ENCODE data around the gene RERE.
A peak's percentile ranks its signal among the peaks of the same experiment; 100 is the strongest.

RERE gene

DNA sequence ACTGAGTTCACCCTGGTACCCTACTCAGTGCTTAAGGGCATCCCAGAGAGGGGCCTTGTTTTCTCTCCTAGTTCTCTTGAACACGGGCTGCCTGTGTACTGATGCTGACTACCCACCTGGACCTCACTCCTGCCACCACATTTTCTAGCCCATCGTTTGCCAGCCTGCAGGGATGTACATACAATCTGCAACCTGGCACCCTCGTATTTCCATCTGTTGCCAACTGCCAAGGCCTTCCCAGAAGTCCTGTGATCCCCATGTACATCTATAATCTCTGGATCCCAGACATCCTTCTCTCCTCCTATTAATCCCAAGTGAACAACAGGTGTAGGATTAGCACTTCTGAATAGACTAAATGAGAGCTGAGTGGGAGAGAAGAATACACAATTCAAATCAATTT lies 287.5 kb downstream of the RERE start:
- no peak overlapping the region for H3K4me2 ChIP-seq (ENCODE audit: insufficient read depth, low read length)
- no peak overlapping the region for H3K27ac ChIP-seq (ENCODE audit: low read length)
- ATAC-seq (ENCODE audit: insufficient read depth, low read depth) (no peak), DNase-seq (no peak)
- H4K20me1 ChIP-seq (ENCODE audit: insufficient read depth, low read length), result no peaks in the 10 kb centered on the region
- no peak overlapping the region for H2AFZ ChIP-seq (ENCODE audit: low read depth, low read length)
- TF ChIP-seq CTCF (IDR thresholded peaks at IDR 0.05; ENCODE audit: borderline replicate concordance, extremely low read depth, low read length, poor library complexity, severe bottlenecking) (no peak), EZH2 (IDR thresholded peaks at IDR 0.05; ENCODE audit: borderline replicate concordance, low read depth, low read length, severe bottlenecking) (no peak)
- peaks cover 15% of the 10 kb centered on the region for H3K4me1 ChIP-seq (ENCODE audit: insufficient read depth, low read length)
- no peaks in the 10 kb centered on the region for H3K27me3 ChIP-seq (ENCODE audit: insufficient read depth, low read length, poor library complexity)
- no peaks in the 10 kb centered on the region for H3K9me3 ChIP-seq (ENCODE audit: insufficient read depth, low read length, severe bottlenecking)
- H3K79me2 ChIP-seq (ENCODE audit: insufficient read depth, low read length), result peaks cover 7% of the 10 kb centered on the region; the same call in 1 of the 2 replicates
- H3K4me3 ChIP-seq (ENCODE audit: low read depth in 1 of 2, low read length in 2 of 2), result no peak overlapping the region
- no peaks in the 10 kb centered on the region for H3K36me3 ChIP-seq (ENCODE audit: insufficient read depth, low read length)
- no peak overlapping the region for H3K9ac ChIP-seq (ENCODE audit: low read depth, low read length)

- TF ChIP-seq CTCF (IDR thresholded peaks at IDR 0.05; ENCODE audit: borderline replicate concordance, extremely low read depth, low read length, poor library complexity, severe bottlenecking), result no peak
- no peaks in the 10 kb centered on the region for H3K36me3 ChIP-seq (ENCODE audit: insufficient read depth, low read length)
- H3K9me3 ChIP-seq (ENCODE audit: insufficient read depth, low read length, severe bottlenecking), result no peaks in the 10 kb centered on the region
- H2AFZ ChIP-seq (ENCODE audit: low read depth, low read length), result no peak overlapping the region
- H3K27ac ChIP-seq (ENCODE audit: low read length), result no peak overlapping the region
- no peaks in the 10 kb centered on the region for H4K20me1 ChIP-seq (ENCODE audit: insufficient read depth, low read length)
- no peak overlapping the region for H3K9ac ChIP-seq (ENCODE audit: low read depth, low read length)
- H3K4me1 ChIP-seq (ENCODE audit: insufficient read depth, low read length), result peaks cover 28% of the 10 kb centered on the region
- H3K4me3 ChIP-seq (ENCODE audit: low read depth in 1 of 2, low read length in 2 of 2), result no peak overlapping the region
- peaks cover 21% of the 10 kb centered on the region for H3K79me2 ChIP-seq (ENCODE audit: insufficient read depth, low read length)
- H3K27me3 ChIP-seq (ENCODE audit: insufficient read depth, low read length, poor library complexity), result no peaks in the 10 kb centered on the region
- DNase-seq (no peak), ATAC-seq (ENCODE audit: insufficient read depth, low read depth) (no peak)
- no peak overlapping the region for H3K4me2 ChIP-seq (ENCODE audit: insufficient read depth, low read length)
Observed at GRCh38 chr1:8527941-8528340, 289.5 kb downstream of the RERE start.

GRCh38 chr1:8525558-8526275 lies 291.7 kb downstream of the RERE start:
- Histone ChIP-seq H3K4me3 (ENCODE audit: low read depth in 1 of 2, low read length in 2 of 2) (peak overlapping the region; percentile 31 to 75; a peak in 3 of 4 replicates), H3K4me2 (ENCODE audit: insufficient read depth, low read length) (peak overlapping the region; percentile 92), H3K27me3 (ENCODE audit: insufficient read depth, low read length, poor library complexity) (no peaks in the 10 kb centered on the region), H3K79me2 (ENCODE audit: insufficient read depth, low read length) (peaks cover 21% of the 10 kb centered on the region), H3K36me3 (ENCODE audit: insufficient read depth, low read length) (no peaks in the 10 kb centered on the region), H3K27ac (ENCODE audit: low read length) (peak overlapping the region; percentile 78), H4K20me1 (ENCODE audit: insufficient read depth, low read length) (no peaks in the 10 kb centered on the region), H3K9me3 (ENCODE audit: insufficient read depth, low read length, severe bottlenecking) (no peaks in the 10 kb centered on the region), H2AFZ (ENCODE audit: low read depth, low read length) (peak overlapping the region; percentile 81), H3K9ac (ENCODE audit: low read depth, low read length) (peak overlapping the region; percentile 62), H3K4me1 (ENCODE audit: insufficient read depth, low read length) (peaks cover 28% of the 10 kb centered on the region)
- DNase-seq (peak; percentile 84), ATAC-seq (ENCODE audit: insufficient read depth, low read depth) (peak; percentile 99)
- no peak for TF ChIP-seq EZH2 (IDR thresholded peaks at IDR 0.05; ENCODE audit: borderline replicate concordance, low read depth, low read length, severe bottlenecking)
- no peak for TF ChIP-seq CTCF (IDR thresholded peaks at IDR 0.05; ENCODE audit: borderline replicate concordance, extremely low read depth, low read length, poor library complexity, severe bottlenecking)
